ENCODE measurements around the gene ZSWIM4.

GRCh38 chr19:13761423-13761822, 33.8 kb upstream of the ZSWIM4 start:
- no peak for TF ChIP-seq POLR2A (IDR thresholded peaks at IDR 0.05)
- TF ChIP-seq CTCF (IDR thresholded peaks at IDR 0.05): peak in 1 of 3 experiments; percentile 16
